Activated CD8-positive, alpha-beta memory T cell treated with anti-CD3 and anti-CD28 coated beads, Interleukin-2, amount 50 U/mL, for 24 hours (primary cell): ENCODE results near the gene TFRC.
"Not testable (repeated sequence)": the region's sequence is repeated elsewhere in the genome, so short reads cannot be mapped to it uniquely, and the experiment has no call there.

Experiments used
- DNase-seq: peaks from one replicate; pipeline ENCODE4 v3.0.0-alpha.2; 2020; ENCODE audit errors: extremely low read depth

Gene TFRC

DNA sequence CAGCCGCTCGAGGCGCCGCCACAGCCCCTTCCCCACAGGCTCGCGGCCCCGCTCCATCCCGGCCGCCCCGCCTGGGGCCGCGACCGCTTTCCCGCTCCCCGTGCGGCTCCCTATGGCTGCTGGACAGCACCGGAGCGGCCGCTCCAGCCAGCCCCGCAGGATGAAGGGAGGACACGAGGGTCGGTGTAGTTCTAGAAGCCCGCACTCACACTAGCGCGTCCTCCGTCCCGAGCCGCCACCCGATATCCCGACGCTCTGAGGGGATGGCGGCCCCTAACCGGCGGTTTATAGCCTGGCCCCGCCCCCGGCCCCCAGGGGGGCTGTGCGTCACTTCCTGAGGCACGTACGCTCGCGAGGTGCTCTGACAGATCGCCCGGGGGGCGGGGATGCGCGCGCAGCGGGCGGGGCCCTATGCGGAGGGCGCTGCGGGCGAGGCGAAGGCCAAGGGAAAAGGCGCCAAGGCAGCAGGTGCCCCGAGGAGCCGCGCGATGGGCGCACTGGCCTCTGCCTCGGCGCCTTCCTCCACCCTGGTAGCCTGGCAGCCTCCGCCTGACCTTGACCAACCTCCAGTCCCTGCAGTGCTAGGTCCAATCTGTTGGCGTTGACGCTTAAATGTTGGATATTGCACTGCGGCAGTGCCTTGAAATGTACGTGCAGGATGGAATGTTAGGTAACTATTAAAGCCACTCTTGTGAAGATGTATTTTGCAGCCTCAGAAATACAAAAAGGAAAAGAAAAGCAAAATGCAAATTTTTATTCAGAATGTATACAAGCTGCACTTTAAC is at the start of gene TFRC:
TSS of gene TFRC (minus strand) at position 257 of the 785 bp plus-strand sequence. CDS start 4,991 bp downstream, outside the sequence.
- peak; percentile 90 for DNase-seq

DNA sequence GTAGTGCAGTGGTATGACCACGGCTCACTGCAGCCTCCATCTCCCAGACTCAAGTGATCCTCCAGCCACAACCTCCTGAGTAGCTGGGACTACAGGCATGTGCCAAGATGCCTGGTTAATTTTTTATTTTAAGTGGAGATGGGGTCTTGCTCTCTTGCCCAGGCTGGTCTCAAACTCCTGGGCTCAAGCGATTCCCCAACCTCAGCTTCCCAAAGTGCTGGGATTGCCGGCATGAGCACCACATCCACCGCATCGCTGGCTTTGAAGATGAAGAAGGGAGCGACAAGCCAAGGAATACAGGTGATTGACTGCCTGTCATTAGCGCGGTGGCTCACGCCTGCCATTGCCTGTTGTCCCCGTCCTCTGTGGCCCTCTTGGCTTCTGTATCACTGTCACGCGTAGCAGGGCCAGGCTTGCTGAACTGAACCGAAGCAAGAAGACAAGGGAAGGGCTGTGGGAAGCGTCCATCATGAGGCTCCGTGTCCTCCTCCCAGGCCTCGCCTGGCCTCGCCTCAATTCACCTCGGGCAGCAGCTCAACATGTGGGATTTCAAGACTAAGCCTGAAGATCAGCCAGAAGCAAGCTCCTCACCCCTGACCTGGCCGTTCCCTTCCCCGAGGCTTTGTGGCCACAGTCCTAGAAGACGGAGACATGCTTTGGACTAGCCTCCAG is 46.4 kb upstream of the TFRC start:
- DNase-seq: no peak

DNA sequence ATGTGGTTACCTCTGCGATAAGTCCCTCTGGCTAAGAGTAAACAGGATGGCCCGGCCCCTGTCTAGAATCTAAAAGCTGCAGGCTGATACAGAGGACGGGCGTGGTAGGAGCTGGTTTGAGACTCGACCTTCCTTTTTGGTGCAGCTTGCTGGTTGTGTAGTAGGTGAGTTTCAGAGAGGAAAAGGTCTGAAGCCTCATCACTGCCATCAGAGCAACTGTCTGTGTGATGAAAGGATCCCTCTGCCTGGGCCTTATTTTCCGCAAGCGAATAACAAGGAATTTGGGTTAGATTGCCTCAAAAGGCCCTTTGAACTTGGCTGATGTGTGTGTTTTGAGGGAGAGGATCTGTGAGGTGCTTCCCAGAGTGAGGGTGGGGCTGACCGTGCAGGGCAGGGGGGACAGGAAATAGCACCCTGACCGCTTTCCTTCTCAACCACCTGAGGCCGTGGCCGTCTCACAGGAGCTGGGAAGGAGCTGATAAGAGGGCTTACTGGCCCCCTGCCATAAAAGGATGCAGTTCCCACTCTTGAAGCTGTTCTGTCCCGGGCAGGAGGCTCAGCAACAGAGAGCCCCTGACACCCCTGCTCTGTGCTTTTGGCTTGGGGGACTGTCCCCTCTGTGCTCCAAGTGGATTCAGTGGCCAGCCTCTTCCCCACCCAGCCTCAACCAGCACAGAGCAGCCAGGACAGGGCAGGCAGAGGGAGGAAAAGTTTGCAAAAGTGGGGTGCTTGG is 45.6 kb upstream of the TFRC start:
- no peak for DNase-seq

DNA sequence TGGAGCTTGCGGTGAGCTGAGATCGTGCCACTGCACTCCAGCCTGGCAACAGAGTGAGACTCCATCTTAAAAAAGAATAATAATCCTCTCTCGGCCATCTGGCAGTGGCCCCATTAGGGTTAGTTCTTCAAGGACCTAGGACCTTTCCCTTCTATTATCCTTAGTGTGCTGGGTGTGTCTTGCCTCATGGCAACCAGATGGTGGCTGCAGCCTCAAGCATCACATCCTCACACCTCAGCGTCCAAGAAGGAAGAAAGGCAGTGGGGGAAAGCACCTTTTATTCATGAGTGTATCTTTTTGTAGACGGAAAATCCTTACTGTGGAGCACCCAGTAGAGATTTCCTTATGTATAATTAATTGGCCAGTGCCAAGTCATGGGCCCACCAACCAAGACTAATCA is 42.7 kb upstream of the TFRC start:
- DNase-seq: no peak

DNA sequence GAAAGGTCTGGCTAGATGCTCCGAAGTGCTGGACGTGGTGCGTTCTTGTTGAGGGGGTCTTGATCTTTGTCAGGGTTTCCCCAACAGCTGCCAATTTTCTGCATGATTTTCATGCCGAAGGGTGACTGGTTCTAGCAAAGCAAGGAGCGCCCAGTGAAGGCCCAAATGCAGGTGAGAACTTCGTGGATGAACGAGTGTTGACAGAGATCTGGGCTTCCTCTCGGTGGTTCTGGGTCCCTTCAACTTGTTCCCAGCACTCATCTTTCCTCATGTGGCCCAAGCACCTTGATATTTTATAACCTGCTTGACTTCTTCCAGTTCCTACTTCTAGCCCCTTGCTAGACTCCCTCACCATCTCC is 40.8 kb upstream of the TFRC start:
- no peak for DNase-seq

DNA sequence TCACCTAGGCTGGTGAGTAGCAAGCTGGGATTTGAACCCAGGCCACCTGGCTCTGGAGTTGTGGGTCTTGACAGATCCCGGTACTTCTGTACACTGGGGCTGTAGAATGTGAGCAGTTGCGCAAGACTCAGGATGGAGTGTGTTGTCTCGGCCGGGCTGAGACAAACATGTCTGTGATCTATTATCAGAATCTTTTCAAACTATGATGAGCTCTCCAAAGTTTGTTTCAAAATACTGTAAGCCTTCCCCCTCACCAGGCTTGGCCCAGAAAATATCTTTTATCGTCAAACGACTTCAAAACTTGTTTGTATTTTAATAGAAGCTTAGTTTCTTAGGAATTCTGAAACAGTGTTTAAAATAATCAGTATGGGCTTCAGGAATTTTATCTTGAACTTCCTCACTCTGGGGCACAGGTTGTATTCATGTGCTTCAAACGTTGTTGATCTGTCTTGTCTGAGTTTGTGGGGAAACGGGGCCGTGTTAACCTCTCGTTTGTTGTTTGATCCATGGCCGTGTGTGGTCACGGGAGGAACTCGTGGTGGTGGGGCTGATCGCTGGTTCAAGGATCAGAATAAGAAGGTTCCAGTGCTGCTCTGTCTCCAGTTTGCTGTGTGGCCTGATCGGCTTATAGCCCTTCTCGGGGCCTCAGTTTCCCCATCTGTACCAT is 40.3 kb upstream of the TFRC start:
- no peak for DNase-seq

DNA sequence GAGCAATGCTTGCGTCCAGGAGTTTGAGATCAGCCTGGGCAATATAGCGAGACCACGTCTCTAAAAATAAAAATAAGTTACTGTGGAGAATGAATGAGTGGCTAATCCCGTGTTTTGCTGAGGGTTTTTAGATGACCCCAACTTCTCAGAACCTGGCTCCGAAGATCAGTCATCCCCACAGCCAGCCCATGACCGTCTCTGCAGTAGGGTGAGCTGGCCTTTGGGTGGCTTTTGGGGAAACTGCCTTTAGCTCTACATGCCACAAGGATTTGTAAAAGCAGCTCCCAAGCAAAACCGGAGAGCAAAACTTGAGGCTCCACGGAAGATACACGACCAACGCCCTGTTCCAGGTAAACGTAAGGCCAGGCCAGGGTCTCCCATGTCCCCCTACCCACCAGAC is 39.2 kb upstream of the TFRC start:
- no peak for DNase-seq

DNA sequence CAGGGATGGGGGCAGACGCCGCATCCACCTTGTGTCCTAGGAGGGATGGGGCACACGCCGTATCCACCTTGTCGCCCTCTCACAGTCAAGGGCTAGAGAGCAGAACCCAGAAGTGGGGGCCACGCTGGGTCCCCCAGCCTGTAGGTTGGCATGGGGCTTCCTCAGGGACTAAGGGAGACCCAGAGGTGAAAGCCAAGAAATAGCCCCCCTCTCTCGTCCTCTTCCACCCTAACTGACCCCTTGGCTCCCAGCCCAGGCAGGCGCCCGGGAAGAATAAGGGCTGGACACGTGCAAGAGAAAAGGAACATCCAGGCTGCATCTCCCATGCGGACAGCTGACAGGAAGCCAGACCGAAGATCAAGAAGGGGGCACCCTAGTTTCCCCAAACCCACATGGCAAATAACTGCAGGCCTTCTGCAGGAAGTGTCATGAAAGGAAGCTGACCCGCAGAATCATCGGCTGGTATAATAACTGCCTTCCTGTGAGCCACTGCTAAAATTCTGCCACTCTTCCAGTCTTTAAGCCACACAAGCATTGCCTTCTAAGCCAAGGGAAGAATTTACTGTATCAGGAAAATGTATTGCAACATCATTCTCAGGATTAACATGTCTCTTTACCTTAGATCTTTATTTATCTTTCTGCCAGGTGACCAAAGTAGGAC is 38.5 kb upstream of the TFRC start:
- DNase-seq: no peak

DNA sequence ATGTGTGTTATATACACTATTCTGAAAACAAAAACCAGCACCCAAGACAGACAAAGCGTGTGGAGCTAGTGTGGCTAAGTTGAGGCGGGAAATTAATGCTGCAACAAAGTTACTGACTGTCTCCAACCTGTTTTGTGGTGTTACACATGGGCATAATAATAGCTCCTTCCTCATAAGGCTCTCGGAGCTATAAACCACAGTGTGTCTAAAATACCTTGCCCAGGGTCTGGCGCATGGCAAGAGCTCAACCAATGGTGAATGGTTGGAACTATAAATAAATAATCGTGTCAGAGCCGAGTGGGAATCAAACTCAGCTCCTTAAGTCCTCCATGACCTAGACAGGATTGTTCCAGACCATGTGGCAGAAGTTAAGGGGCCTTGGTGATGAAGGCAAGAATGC is 35.9 kb upstream of the TFRC start:
- DNase-seq: no peak

DNA sequence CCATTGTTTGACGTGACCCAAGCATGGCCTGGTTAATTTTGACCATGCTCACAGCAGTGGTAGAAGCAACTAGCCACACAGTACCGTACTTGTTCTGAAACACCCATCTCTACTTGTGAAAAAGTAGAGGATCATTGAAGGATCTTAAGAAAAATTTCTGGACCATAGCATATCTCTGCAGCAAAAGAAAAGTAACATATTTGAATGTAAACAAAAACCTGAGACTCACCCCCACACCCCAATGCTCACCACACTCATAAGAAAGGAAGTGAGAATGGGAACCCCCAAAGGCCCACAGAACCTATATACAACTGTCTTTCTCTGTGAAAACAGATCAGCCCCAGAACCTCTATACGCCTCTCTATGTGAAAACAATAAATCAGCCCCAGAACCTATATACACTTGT is 33.8 kb upstream of the TFRC start:
- no peak for DNase-seq

DNA sequence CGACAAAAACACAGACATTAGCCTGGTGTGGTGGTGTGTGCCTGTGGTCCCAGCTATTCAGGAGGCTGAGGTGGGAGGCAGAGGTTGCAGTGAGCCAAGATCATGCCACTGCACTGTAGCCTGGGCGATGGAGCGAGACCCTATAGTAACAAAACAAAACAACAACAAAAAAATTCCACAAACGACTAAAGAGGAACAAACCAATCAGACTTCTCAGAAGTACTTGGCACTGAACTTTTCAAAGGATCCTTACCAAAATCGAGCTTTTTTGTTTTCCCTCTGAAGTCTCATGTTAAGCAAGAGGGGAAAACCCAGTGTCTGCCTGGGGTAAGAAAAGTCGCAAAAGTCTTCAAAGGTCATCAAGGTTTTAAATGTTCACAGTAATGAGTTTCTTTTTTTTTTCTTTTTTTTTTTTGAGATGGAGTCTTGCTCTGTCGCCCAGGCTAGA is 30.1 kb upstream of the TFRC start:
- no peak for DNase-seq

DNA sequence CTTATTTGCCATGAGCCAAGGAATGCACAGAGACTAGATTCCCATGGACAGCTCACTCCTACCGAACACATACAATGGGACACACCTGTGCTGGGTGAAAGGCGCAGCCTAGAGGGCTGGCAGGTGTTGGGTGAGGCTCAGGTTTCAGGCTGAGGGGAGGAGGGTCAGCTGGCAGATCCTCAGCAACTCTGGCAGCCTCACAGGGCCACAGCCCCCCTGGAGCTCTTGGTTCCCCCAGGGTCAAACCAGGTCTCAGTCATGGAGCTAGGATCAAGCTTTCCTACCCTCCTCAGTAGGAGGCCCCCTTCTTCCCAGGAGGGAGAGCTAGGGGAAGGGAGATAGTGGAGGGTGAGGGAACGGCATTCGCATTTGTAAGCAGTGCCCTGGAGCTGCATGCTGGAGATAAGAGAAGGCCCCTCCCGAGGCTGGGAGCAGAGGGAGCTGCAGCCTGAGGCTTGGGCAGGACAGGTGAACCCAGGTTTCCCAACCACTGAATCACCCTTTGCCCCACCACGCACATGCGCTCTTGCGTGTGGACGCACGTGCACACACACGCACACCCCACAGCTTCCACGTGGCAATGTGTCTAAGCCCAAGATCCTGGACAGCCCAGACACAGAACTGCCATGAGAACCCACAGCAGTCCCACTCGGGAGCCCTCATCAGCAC is 26.3 kb upstream of the TFRC start:
- no peak for DNase-seq

DNA sequence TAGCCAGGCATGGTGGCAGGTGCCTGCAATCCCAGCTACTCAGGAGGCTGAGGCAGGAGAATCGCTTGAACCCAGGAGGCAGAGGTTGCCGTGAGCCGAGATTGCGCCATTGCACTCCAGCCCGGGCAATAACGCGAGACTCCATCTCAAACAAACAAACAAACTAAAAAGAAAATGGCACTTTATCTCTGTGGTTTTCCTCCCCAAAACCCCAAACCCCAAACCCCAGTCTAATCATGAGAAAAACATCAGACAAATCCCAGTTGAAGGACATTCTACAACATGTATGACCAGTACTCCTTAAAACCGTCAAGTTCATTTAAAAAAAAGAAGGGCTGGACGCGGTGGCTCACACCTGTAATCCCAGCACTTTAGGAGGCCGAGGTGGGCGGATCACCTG is 22.8 kb upstream of the TFRC start:
- not testable (repeated sequence) for DNase-seq

DNA sequence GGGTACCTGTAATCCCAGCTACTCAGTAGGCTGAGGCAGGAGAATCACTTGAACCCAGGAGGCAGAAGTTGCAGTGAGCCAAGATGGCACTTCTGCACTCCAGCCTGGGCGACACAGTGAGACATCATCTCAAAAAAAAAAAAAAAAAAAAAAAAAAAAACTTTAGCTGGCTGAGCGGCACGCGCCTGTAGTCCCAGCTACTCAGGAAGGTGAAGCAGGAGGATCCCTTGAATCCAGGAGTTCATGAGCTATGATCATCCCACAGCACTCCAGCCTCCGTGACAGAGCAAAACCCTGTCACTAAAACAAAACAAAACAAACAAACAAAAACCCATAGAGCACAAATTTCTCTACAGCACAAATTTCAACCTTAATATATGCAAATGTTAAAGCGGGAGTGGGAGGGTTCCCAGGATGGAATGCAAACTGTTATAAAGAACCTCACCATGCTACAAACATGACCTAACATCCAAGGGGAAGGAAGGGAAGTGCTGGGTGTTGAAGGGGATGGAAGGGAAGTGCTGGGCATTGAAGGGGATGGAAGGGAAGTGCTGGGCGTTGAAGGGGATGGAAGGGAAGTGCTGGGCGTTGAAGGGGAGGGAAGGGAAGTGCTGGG is 16.6 kb upstream of the TFRC start:
- not testable (repeated sequence) for DNase-seq

DNA sequence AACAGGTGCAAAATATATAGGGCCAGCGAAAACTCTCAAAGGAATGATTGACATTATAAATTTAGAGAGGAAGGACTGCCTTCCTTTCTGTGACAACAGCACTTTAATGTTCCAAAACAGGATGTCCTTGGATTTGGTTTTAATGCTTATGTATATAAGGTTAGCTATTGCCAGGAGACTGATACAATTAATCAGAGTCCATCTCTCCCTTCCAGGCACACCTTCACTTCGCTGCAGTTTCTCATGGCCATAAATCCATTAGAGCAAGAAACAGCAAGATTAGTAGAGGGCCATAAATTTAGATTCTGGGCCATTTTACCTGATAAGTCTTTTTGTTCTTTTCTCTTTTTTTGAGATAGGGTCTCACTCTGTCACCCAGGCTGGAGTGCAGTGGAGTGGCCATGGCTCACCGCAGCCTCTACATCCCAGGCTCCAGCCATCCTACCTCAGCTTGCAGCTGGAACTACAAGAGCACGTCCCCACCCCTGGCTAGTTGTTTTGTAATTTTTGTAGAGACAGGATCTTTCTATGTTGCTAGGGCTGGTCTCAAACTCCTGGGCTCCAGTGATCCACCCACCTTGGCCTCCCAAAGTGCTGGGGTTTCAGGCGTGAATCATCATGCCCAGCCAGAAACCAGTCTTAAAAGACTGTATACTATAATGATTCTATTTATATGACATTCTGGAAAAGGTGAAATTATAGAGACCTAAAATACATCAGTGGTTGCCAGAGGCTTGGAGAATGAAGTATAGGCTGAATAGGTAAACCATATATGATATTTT is 15.7 kb upstream of the TFRC start:
- DNase-seq: no peak

DNA sequence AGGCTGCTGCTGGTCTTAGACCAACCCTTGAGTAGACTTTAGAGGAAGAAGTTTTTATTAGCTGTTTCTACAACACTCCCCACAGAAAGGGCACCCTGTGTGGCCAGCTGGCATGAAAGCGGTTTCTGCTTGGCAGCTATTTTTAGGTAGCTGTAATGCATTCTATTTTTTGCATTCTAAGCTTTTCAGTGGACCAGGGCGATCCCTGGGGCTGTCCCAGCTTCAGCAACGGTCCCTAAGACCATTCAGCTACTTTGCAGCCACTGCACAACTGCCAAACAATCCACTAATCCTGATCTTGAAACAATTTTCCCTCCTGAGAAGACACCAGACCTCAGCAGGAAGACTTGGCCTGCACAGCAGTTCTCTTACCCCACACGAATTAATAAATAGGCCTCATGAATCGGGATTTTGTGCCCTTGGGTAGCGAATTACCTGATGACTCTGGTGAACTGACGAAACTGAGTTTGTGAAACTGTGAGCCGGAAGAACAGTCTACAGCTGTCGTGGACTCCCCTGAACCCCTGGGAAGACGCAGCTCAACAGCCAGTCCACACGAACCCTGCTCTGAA is 14.6 kb upstream of the TFRC start:
- no peak for DNase-seq

DNA sequence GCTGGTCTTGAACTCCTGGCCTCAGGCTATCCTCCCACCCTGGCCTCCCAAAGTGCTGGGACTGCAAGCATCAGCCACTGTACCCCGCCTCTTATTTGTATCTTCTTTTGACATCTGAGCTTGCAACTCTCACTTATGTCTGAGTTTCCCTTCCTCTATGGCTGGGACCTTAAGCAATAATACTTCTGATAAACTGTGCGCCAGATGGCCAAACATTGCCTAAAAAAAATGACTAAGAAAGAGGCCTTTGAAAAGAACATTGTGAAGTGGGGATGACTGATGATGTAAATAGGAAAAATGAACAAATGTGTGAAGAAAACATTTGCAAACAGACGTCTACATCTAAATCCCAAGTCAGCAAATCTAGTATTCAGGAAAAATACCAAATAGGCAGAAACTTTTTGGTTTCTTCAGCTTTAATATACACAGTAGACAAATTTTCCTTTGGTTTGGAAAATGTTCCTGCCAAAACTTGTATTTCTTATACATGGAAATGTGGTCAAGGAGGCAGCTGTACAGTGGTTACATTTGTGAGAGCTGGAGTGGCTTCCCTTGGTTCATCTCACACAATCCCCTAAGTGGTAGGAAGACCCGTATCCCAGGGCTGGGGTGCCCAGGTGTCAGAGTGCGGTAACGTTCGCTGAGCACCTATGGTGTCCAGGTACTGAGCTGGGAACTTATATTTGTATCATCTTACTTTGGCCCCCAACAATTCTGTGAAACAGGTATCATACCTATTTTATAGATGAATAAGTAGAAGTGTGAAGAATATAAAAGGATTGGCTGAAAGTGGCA is 11.6 kb upstream of the TFRC start:
- no peak for DNase-seq

DNA sequence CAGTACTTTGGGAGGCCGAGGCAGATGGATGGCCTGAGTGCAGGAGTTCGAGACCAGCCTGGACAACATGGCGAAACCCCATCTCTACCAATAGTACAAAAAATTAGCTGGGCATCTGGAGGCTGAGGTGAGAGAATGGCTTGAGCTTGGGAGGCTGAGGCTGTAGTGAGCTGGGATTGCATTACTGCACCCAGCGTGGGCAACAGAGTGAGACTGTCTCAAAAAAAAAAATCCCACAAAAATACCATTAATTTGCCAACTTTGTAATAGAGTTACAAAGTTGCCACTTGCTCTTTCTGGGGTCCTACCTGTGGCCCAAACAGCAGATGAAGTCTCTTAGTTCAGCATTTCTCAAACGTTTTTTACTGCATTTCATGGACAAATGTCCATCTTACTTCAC is 6.0 kb upstream of the TFRC start:
- DNase-seq: no peak

DNA sequence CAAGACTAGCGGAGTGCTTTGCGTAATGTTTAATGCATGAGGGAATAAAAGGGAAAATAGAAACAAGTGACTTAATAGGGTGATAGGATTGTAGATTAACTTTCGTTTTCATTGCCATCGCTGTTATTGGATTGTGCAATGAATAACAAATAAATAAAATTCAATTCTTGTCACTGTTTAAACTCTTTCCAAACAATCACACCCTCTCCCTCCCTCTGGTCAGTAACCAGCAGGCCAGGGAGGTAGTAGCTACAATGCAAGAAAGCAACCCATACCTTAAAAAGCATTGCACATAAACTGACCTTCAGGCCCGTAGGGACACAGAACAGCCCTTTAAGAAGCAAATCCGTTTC is 705 bp upstream of the TFRC start:
- DNase-seq: no peak
